Islet precursor cell (in vitro differentiated cells): Measurements from ENCODE around the gene KCNMA1.
A peak's percentile ranks its signal among the peaks of the same experiment; 100 is the strongest.

Source experiments
- DNase-seq: peaks from one replicate; pipeline ENCODE4 v3.0.0-alpha.2; 2018

KCNMA1 gene

GRCh38 chr10:77051837-77052236, 585.8 kb downstream of the KCNMA1 start:
- DNase-seq: no peak

GRCh38 chr10:77049896-77050295, 587.7 kb downstream of the KCNMA1 start:
- DNase-seq: no peak

GRCh38 chr10:77049146-77049545, 588.5 kb downstream of the KCNMA1 start:
- no peak for DNase-seq

- no peak for DNase-seq
These were observed 592.5 kb downstream of the KCNMA1 start for GRCh38 chr10:77045085-77045484.

GRCh38 chr10:77043420-77043763, 594.2 kb downstream of the KCNMA1 start:
- DNase-seq: no peak

- no peak for DNase-seq
These were observed 594.7 kb downstream of the KCNMA1 start for GRCh38 chr10:77042706-77043419.

GRCh38 chr10:77041636-77042258, 595.9 kb downstream of the KCNMA1 start:
- DNase-seq: peak; percentile 38

- peak; percentile 24 for DNase-seq
These were observed 599.2 kb downstream of the KCNMA1 start for GRCh38 chr10:77038407-77038806.

- DNase-seq: peak; percentile 40
These were observed 599.7 kb downstream of the KCNMA1 start for GRCh38 chr10:77037735-77038403.

- DNase-seq: peak; percentile 58
These were observed 600.4 kb downstream of the KCNMA1 start for GRCh38 chr10:77036993-77037734.

GRCh38 chr10:77036276-77036675, 601.3 kb downstream of the KCNMA1 start:
- DNase-seq: no peak

GRCh38 chr10:77034795-77035194, 602.8 kb downstream of the KCNMA1 start:
- DNase-seq: peak; percentile 10

GRCh38 chr10:77034240-77034639, 603.4 kb downstream of the KCNMA1 start:
- peak; percentile 5 for DNase-seq

- no peak for DNase-seq
These were observed 605.4 kb downstream of the KCNMA1 start for GRCh38 chr10:77032188-77032570.

- DNase-seq: peak; percentile 20
These were observed 605.9 kb downstream of the KCNMA1 start for GRCh38 chr10:77031531-77032187.

- DNase-seq: peak; percentile 21
These were observed 606.6 kb downstream of the KCNMA1 start for GRCh38 chr10:77030974-77031373.

GRCh38 chr10:77029777-77030717, 607.6 kb downstream of the KCNMA1 start:
- DNase-seq: peak; percentile 43

GRCh38 chr10:77028042-77028441, 609.6 kb downstream of the KCNMA1 start:
- no peak for DNase-seq

GRCh38 chr10:77027576-77027975, 610.0 kb downstream of the KCNMA1 start:
- DNase-seq: no peak

- no peak for DNase-seq
These were observed 610.5 kb downstream of the KCNMA1 start for GRCh38 chr10:77027141-77027540.

- no peak for DNase-seq
These were observed 611.5 kb downstream of the KCNMA1 start for GRCh38 chr10:77026148-77026547.

GRCh38 chr10:77024461-77024860, 613.1 kb downstream of the KCNMA1 start:
- DNase-seq: no peak
